Measurements from ENCODE around the gene TCN2.
A peak's percentile ranks its signal among the peaks of the same experiment; 100 is the strongest.

Gene TCN2

DNA sequence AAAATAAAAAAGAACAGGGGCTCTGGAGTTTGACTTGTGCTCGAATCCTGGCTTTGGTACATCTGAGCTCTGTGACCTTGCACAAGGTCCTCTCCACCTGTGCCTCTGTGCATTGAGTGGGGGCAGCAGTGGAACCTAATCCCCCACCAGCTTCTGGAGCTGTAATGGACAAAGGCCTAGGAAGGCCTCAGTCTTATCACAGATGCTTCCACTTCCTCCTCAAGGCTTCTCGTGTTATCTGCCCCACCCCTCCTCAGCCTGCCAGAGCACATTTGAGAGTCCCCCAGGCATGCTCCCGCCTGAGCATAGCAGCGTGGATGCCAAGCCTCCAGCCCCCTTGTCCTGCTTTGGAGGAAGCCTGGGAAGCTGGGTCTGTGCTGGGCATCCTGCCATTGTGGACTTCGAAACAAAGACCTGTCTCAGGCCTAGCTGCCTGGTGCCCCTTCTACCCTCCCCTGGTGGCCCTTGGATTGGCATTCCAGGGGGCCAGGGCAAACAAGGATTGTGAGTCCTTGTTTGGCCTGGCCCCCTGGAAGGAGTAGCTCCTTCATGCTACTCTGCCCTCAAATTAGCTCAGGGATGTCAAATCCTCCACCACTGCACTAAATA, 43.6 kb downstream of the TCN2 start:
- no peaks in the 10 kb centered on the region for H3K36me3 ChIP-seq (ENCODE audit: control insufficient read depth in 2 of 2, insufficient read depth in 1 of 2, low read length in 2 of 2)
- no peak overlapping the region for H3K27ac ChIP-seq (ENCODE audit: extremely low read depth, low read depth, low read length)
- no peak overlapping the region for H3K4me3 ChIP-seq (ENCODE audit: low read depth, low read length)
- ChIA-PET POLR2A (no interaction called here), CTCF (interaction anchor here (2.6 kb wide), 1 partner anchor 16 kb away, joined by 9 read pairs; the partner anchor contains the start of gene SLC35E4)
- no peaks in the 10 kb centered on the region for H3K9me3 ChIP-seq (ENCODE audit: control insufficient read depth, insufficient read depth, low read depth, low read length)
- H3K4me1 ChIP-seq (ENCODE audit: control insufficient read depth, insufficient read depth, low read length), result no peaks in the 10 kb centered on the region
- TF ChIP-seq GLIS1 (tag by site-specific recombination; IDR thresholded peaks at IDR 0.05), result peak; percentile 85
- TF ChIP-seq, protein P1, sequence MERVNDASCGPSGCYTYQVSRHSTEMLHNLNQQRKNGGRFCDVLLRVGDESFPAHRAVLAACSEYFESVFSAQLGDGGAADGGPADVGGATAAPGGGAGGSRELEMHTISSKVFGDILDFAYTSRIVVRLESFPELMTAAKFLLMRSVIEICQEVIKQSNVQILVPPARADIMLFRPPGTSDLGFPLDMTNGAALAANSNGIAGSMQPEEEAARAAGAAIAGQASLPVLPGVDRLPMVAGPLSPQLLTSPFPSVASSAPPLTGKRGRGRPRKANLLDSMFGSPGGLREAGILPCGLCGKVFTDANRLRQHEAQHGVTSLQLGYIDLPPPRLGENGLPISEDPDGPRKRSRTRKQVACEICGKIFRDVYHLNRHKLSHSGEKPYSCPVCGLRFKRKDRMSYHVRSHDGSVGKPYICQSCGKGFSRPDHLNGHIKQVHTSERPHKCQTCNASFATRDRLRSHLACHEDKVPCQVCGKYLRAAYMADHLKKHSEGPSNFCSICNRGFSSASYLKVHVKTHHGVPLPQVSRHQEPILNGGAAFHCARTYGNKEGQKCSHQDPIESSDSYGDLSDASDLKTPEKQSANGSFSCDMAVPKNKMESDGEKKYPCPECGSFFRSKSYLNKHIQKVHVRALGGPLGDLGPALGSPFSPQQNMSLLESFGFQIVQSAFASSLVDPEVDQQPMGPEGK (tag by site-specific recombination; IDR thresholded peaks at IDR 0.05), result no peak

DNA sequence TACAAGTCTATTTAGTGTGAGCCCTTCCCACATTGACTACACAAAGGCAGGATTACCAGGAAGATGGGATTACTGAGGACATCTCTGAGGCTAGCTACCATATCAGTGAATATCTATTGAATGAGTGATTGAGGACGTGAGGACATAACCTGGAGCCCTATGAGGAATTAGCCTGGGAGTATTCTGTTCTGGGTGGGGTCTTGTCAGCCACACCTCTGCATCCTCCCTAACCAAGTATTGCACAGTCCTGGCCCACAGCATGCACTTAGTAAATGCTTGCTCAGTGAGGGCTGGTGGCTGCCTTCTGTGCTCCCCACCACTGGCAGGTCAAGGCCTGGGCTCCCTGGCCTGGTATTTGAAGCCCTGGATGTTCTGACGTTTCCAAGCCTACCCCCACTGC, 45.9 kb downstream of the TCN2 start:
- no peaks in the 10 kb centered on the region; a peak in 1 of 3 replicates for H3K36me3 ChIP-seq (ENCODE audit: control insufficient read depth in 2 of 2, insufficient read depth in 1 of 2, low read length in 2 of 2)
- no peak overlapping the region for H3K4me3 ChIP-seq (ENCODE audit: low read depth, low read length)
- ChIA-PET POLR2A (no interaction called here), CTCF (interaction anchor here (0.7 kb wide), 1 partner anchor 12 kb away, joined by 3 read pairs; no protein-coding TSS in a partner anchor)
- no peaks in the 10 kb centered on the region for H3K4me1 ChIP-seq (ENCODE audit: control insufficient read depth, insufficient read depth, low read length)
- H3K9me3 ChIP-seq (ENCODE audit: control insufficient read depth, insufficient read depth, low read depth, low read length), result no peaks in the 10 kb centered on the region
- H3K27ac ChIP-seq (ENCODE audit: extremely low read depth, low read depth, low read length), result no peak overlapping the region
- TF ChIP-seq SETDB1 (IDR thresholded peaks at IDR 0.05; ENCODE audit: insufficient read length, low read length) (no peak), KLF1 (tag by site-specific recombination; IDR thresholded peaks at IDR 0.05) (peak; percentile 56; the same call in 1 of the 2 replicates)

DNA sequence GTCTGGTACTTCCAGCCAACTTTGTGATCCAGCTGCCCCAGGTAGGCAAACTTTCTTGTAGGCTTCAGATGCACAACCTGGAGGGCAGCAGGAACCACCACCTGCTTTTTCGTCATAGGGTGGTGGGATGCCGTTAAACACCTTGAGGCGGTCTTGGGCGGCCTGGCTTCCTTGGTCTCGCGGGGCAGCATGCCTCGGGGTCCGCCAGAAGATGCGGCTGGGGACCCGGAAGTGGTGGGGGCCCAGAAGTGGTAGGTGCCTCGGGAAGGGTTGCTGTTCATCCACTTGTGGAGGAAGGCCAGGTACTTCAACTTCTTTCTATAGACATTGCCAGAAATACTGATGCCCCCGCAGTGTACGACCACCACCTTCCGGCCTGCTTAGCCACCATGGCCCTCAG, 47.4 kb downstream of the TCN2 start:
- H3K9me3 ChIP-seq (ENCODE audit: control insufficient read depth, insufficient read depth, low read depth, low read length), result no peaks in the 10 kb centered on the region
- ChIA-PET POLR2A (no interaction called here), CTCF (no interaction called here)

More for the DNA sequence above, 47.4 kb downstream of the TCN2 start:
- H3K4me1 ChIP-seq (ENCODE audit: control insufficient read depth, insufficient read depth, low read length), result no peaks in the 10 kb centered on the region
- H3K27ac ChIP-seq (ENCODE audit: extremely low read depth, low read depth, low read length), result no peak overlapping the region
- no peaks in the 10 kb centered on the region; a peak in 1 of 3 replicates for H3K36me3 ChIP-seq (ENCODE audit: control insufficient read depth in 2 of 2, insufficient read depth in 1 of 2, low read length in 2 of 2)
- TF ChIP-seq ZNF426 (tag by site-specific recombination; IDR thresholded peaks at IDR 0.05), result no peak
- no peak for TF ChIP-seq ZNF19 (tag by site-specific recombination; IDR thresholded peaks at IDR 0.05; ENCODE audit: low read depth)
- no peak for TF ChIP-seq ZNF121 (tag by site-specific recombination; IDR thresholded peaks at IDR 0.05)
- TF ChIP-seq ZNF501 (tag by site-specific recombination; IDR thresholded peaks at IDR 0.05), result no peak
- TF ChIP-seq ZNF274 (IDR thresholded peaks at IDR 0.05; ENCODE audit: low read length), result no peak
- TF ChIP-seq ZNF274 (tag by site-specific recombination; IDR thresholded peaks at IDR 0.05; ENCODE audit: borderline replicate concordance), result no peak
- no peak for TF ChIP-seq ZBTB21 (tag by site-specific recombination; IDR thresholded peaks at IDR 0.05)
- TF ChIP-seq, protein P2, sequence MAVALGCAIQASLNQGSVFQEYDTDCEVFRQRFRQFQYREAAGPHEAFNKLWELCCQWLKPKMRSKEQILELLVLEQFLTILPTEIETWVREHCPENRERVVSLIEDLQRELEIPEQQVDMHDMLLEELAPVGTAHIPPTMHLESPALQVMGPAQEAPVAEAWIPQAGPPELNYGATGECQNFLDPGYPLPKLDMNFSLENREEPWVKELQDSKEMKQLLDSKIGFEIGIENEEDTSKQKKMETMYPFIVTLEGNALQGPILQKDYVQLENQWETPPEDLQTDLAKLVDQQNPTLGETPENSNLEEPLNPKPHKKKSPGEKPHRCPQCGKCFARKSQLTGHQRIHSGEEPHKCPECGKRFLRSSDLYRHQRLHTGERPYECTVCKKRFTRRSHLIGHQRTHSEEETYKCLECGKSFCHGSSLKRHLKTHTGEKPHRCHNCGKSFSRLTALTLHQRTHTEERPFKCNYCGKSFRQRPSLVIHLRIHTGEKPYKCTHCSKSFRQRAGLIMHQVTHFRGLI (tag by site-specific recombination; IDR thresholded peaks at IDR 0.05), result no peak
- TF ChIP-seq, protein P1 (tag by site-specific recombination; IDR thresholded peaks at IDR 0.05), result no peak
- no peak for TF ChIP-seq ZEB2 (tag by site-specific recombination; IDR thresholded peaks at IDR 0.05)
- no peak for TF ChIP-seq ZBTB17 (tag by site-specific recombination; IDR thresholded peaks at IDR 0.05)
- TF ChIP-seq KLF8 (tag by site-specific recombination; IDR thresholded peaks at IDR 0.05), result no peak
- TF ChIP-seq ZNF157 (tag by site-specific recombination; IDR thresholded peaks at IDR 0.05), result no peak
- TF ChIP-seq ZBTB8A (tag by site-specific recombination; IDR thresholded peaks at IDR 0.05), result no peak
- no peak for TF ChIP-seq ZNF837 (tag by site-specific recombination; IDR thresholded peaks at IDR 0.05)
- TF ChIP-seq, protein P3, sequence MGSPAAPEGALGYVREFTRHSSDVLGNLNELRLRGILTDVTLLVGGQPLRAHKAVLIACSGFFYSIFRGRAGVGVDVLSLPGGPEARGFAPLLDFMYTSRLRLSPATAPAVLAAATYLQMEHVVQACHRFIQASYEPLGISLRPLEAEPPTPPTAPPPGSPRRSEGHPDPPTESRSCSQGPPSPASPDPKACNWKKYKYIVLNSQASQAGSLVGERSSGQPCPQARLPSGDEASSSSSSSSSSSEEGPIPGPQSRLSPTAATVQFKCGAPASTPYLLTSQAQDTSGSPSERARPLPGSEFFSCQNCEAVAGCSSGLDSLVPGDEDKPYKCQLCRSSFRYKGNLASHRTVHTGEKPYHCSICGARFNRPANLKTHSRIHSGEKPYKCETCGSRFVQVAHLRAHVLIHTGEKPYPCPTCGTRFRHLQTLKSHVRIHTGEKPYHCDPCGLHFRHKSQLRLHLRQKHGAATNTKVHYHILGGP (tag by site-specific recombination; IDR thresholded peaks at IDR 0.05), result no peak
- no peak for TF ChIP-seq ZNF433 (tag by site-specific recombination; IDR thresholded peaks at IDR 0.05; ENCODE audit: low read depth)
- H3K4me3 ChIP-seq (ENCODE audit: low read depth, low read length), result no peak overlapping the region
